Mesendoderm (in vitro differentiated cells): ENCODE measurements around the gene CDH23.
A peak's percentile ranks its signal among the peaks of the same experiment; 100 is the strongest.

Source experiments
- DNase-seq: peaks from one replicate; pipeline ENCODE4 v3.0.0; 2013
- H2AK5ac ChIP-seq: 2 replicates; pipeline ENCODE4 v1.6.1; 2013; ENCODE audit warnings: low read length, inconsistent platforms
- H2BK120ac ChIP-seq: 2 replicates; pipeline ENCODE4 v1.6.1; 2013; ENCODE audit warnings: low read depth, mild to moderate bottlenecking, low read length, moderate library complexity, mixed read lengths
- H2BK15ac ChIP-seq: replicated peaks from 2 replicates; pipeline ENCODE4 v1.6.1; 2013; ENCODE audit warnings: low read depth, mild to moderate bottlenecking, moderate library complexity
- H2BK5ac ChIP-seq: 2 replicates; pipeline ENCODE4 v1.6.1; 2013; ENCODE audit warnings: low read length, inconsistent platforms
- H3K18ac ChIP-seq: 2 replicates; pipeline ENCODE4 v1.6.1; 2013; ENCODE audit warnings: mild to moderate bottlenecking, low read length, mixed read lengths
- H3K23ac ChIP-seq: one replicate; pipeline ENCODE4 v1.6.1; 2013; ENCODE audit warnings: low read length
- H3K27ac ChIP-seq: 2 replicates; pipeline ENCODE4 v1.5.1; 2013; ENCODE audit warnings: low read depth, mild to moderate bottlenecking, inconsistent platforms, low read length, moderate library complexity
- H3K27me3 ChIP-seq: 2 replicates; pipeline ENCODE4 v1.6.1; 2013; ENCODE audit warnings: low read length, control low read depth, mild to moderate bottlenecking, inconsistent platforms; ENCODE audit not compliant: insufficient read depth, poor library complexity
- H3K36me3 ChIP-seq: 2 replicates; pipeline ENCODE4 v1.6.1; 2013; ENCODE audit warnings: low read length, inconsistent platforms; ENCODE audit not compliant: control insufficient read depth, insufficient read depth
- H3K4ac ChIP-seq: one replicate; pipeline ENCODE4 v1.6.1; 2013; ENCODE audit warnings: low read depth, mild to moderate bottlenecking, low read length, moderate library complexity
- H3K4me1 ChIP-seq: 2 replicates; pipeline ENCODE4 v1.6.1; 2013; ENCODE audit warnings: low read depth, low read length, inconsistent platforms; ENCODE audit not compliant: control insufficient read depth
- H3K4me2 ChIP-seq: 2 replicates; pipeline ENCODE4 v1.6.1; 2013; ENCODE audit warnings: low read length
- H3K4me3 ChIP-seq: 2 replicates; pipeline ENCODE4 v1.5.1; 2013; ENCODE audit warnings: mild to moderate bottlenecking, low read length
- H3K56ac ChIP-seq: one replicate; pipeline ENCODE4 v1.6.1; 2013; ENCODE audit warnings: low read length
- H3K79me1 ChIP-seq: 2 replicates; pipeline ENCODE4 v1.6.1; 2013; ENCODE audit warnings: low read length, inconsistent platforms
- H3K79me2 ChIP-seq: 2 replicates; pipeline ENCODE4 v1.6.1; 2013; ENCODE audit warnings: mild to moderate bottlenecking, low read length; ENCODE audit not compliant: control insufficient read depth, insufficient read depth
- H3K9ac ChIP-seq: 2 replicates; pipeline ENCODE4 v1.6.1; 2013; ENCODE audit warnings: low read length, inconsistent platforms
- H4K5ac ChIP-seq: one replicate; pipeline ENCODE4 v1.6.1; 2013; ENCODE audit warnings: low read length
- H4K8ac ChIP-seq: one replicate; pipeline ENCODE4 v1.6.1; 2013; ENCODE audit warnings: low read depth, mild to moderate bottlenecking, control low read depth, low read length, moderate library complexity
- WGBS: extraction: QIAGEN DNeasy Blood & Tissue Kit; methylation state at CpG from one replicate; pipeline ENCODE4 v1.1.7; 2013; ENCODE audit warnings: low lambda C conversion rate, missing lambda C conversion rate; ENCODE audit not compliant: insufficient coverage; ENCODE audit errors: extremely low coverage; 5-methylcytosine and 5-hydroxymethylcytosine counted together

The CDH23 gene

GRCh38 chr10:71661060-71661622 lies 264.4 kb downstream of the CDH23 start:
- Histone ChIP-seq H3K27ac (no peak overlapping the region), H2BK5ac (no peak overlapping the region), H3K79me2 (no peaks in the 10 kb centered on the region), H4K8ac (no peak overlapping the region), H3K4ac (no peak overlapping the region), H3K18ac (no peak overlapping the region), H3K4me2 (no peak overlapping the region), H3K56ac (no peak overlapping the region), H3K4me3 (no peak overlapping the region), H4K5ac (no peak overlapping the region), H3K36me3 (no peaks in the 10 kb centered on the region), H2BK15ac (no peak overlapping the region), H2AK5ac (no peak overlapping the region), H2BK120ac (no peak overlapping the region), H3K9ac (no peak overlapping the region), H3K23ac (no peak overlapping the region), H3K79me1 (no peaks in the 10 kb centered on the region), H3K27me3 (no peaks in the 10 kb centered on the region), H3K4me1 (peaks cover 9% of the 10 kb centered on the region)
- WGBS: no CpG with 5 or more reads among the region's 11 CpGs
- DNase-seq: peak; percentile 26

GRCh38 chr10:71661779-71662336 lies 265.1 kb downstream of the CDH23 start:
- no peak overlapping the region for H3K4ac ChIP-seq
- DNase-seq: no peak
- H3K79me1 ChIP-seq: no peaks in the 10 kb centered on the region
- H4K8ac ChIP-seq: no peak overlapping the region
- H3K9ac ChIP-seq: no peak overlapping the region
- H3K18ac ChIP-seq: no peak overlapping the region
- no peak overlapping the region for H2BK15ac ChIP-seq
- H2BK120ac ChIP-seq: no peak overlapping the region
- no peak overlapping the region for H3K56ac ChIP-seq
- H3K79me2 ChIP-seq: no peaks in the 10 kb centered on the region
- H4K5ac ChIP-seq: no peak overlapping the region
- no peak overlapping the region for H3K27ac ChIP-seq
- no peak overlapping the region for H3K4me3 ChIP-seq
- no peak overlapping the region for H3K4me2 ChIP-seq
- peaks cover 9% of the 10 kb centered on the region for H3K4me1 ChIP-seq
- H2BK5ac ChIP-seq: no peak overlapping the region
- H2AK5ac ChIP-seq: no peak overlapping the region
- no peaks in the 10 kb centered on the region for H3K27me3 ChIP-seq
- H3K36me3 ChIP-seq: no peaks in the 10 kb centered on the region
- no CpG with 5 or more reads among the region's 28 CpGs for WGBS
- no peak overlapping the region for H3K23ac ChIP-seq

- no peaks in the 10 kb centered on the region for H3K36me3 ChIP-seq
- H2AK5ac ChIP-seq: no peak overlapping the region
- H3K4me2 ChIP-seq: no peak overlapping the region
- H3K27me3 ChIP-seq: no peaks in the 10 kb centered on the region
- no peaks in the 10 kb centered on the region for H3K79me1 ChIP-seq
- no peak overlapping the region for H4K5ac ChIP-seq
- no peak overlapping the region for H3K4ac ChIP-seq
- no peak overlapping the region for H2BK15ac ChIP-seq
- H3K4me3 ChIP-seq: no peak overlapping the region
- no peak overlapping the region for H3K27ac ChIP-seq
- DNase-seq: no peak
- no peak overlapping the region for H4K8ac ChIP-seq
- no peak overlapping the region for H3K23ac ChIP-seq
- H3K18ac ChIP-seq: no peak overlapping the region
- no peak overlapping the region for H3K9ac ChIP-seq
- H3K4me1 ChIP-seq: peaks cover 3% of the 10 kb centered on the region
- H2BK120ac ChIP-seq: no peak overlapping the region
- WGBS: no CpG with 5 or more reads among the region's 7 CpGs
- H3K79me2 ChIP-seq: no peaks in the 10 kb centered on the region
- H2BK5ac ChIP-seq: no peak overlapping the region
- H3K56ac ChIP-seq: no peak overlapping the region
Observed at GRCh38 chr10:71663311-71663710, 266.6 kb downstream of the CDH23 start.

GRCh38 chr10:71664585-71664984 lies 267.9 kb downstream of the CDH23 start:
- no peaks in the 10 kb centered on the region for H3K79me2 ChIP-seq
- H3K4me3 ChIP-seq: no peak overlapping the region
- WGBS: no CpG with 5 or more reads among the region's 2 CpGs
- no peaks in the 10 kb centered on the region for H3K79me1 ChIP-seq
- H3K4me2 ChIP-seq: no peak overlapping the region
- H2AK5ac ChIP-seq: no peak overlapping the region
- no peaks in the 10 kb centered on the region for H3K4me1 ChIP-seq
- H2BK15ac ChIP-seq: no peak overlapping the region
- no peak overlapping the region for H2BK5ac ChIP-seq
- no peak overlapping the region for H4K8ac ChIP-seq
- no peak overlapping the region for H3K56ac ChIP-seq
- H3K27ac ChIP-seq: no peak overlapping the region
- no peak overlapping the region for H2BK120ac ChIP-seq
- no peak overlapping the region for H3K4ac ChIP-seq
- H3K27me3 ChIP-seq: no peaks in the 10 kb centered on the region
- H3K18ac ChIP-seq: no peak overlapping the region
- no peaks in the 10 kb centered on the region for H3K36me3 ChIP-seq
- H3K9ac ChIP-seq: no peak overlapping the region
- H3K23ac ChIP-seq: no peak overlapping the region
- no peak for DNase-seq
- no peak overlapping the region for H4K5ac ChIP-seq

GRCh38 chr10:71665456-71665855 lies 268.7 kb downstream of the CDH23 start:
- H3K4me3 ChIP-seq: no peak overlapping the region
- H3K4me2 ChIP-seq: no peak overlapping the region
- H3K79me1 ChIP-seq: no peaks in the 10 kb centered on the region
- no CpG with 5 or more reads among the region's 9 CpGs for WGBS
- no peaks in the 10 kb centered on the region for H3K79me2 ChIP-seq
- DNase-seq: no peak
- no peaks in the 10 kb centered on the region for H3K4me1 ChIP-seq
- no peak overlapping the region for H3K9ac ChIP-seq
- H4K5ac ChIP-seq: no peak overlapping the region
- H4K8ac ChIP-seq: no peak overlapping the region
- no peak overlapping the region for H3K4ac ChIP-seq
- no peak overlapping the region for H2BK5ac ChIP-seq
- H3K23ac ChIP-seq: no peak overlapping the region
- H3K27me3 ChIP-seq: no peaks in the 10 kb centered on the region
- H3K18ac ChIP-seq: no peak overlapping the region
- no peaks in the 10 kb centered on the region for H3K36me3 ChIP-seq
- no peak overlapping the region for H2BK120ac ChIP-seq
- H2AK5ac ChIP-seq: no peak overlapping the region
- no peak overlapping the region for H2BK15ac ChIP-seq
- no peak overlapping the region for H3K27ac ChIP-seq
- H3K56ac ChIP-seq: no peak overlapping the region
